Smooth muscle cell (in vitro differentiated cells): Measurements from ENCODE around the gene FAM174A. TPM values are rescaled to one million over a fixed set of nuclear protein-coding genes. Genes with fewer than 3 reads are reported as not detected.

Experiments used
- DNase-seq: peaks from one replicate; lab custom pipeline; 2025; ENCODE audit not compliant: unreplicated experiment; lab: John Stamatoyannopoulos, UW
- H2AFZ ChIP-seq: fragments of 200-600 bp; sonication (generic); 2 replicates; pipeline ENCODE4 v1.6.0; 2016; ENCODE audit warnings: antibody characterized with exemption, low read depth, mild to moderate bottlenecking
- H3F3A ChIP-seq: fragments of 200-600 bp; sonication (generic); 2 replicates; pipeline ENCODE4 v1.6.0; 2017; ENCODE audit warnings: antibody characterized with exemption, low read depth
- H3K27ac ChIP-seq: fragments of 200-600 bp; sonication (generic); 2 replicates; pipeline ENCODE4 v1.5.1; 2016; ENCODE audit warnings: low read depth, mild to moderate bottlenecking
- H3K27me3 ChIP-seq: fragments of 200-600 bp; sonication (generic); 2 replicates; pipeline ENCODE4 v1.6.1; 2016; ENCODE audit warnings: low read depth, mild to moderate bottlenecking
- H3K36me3 ChIP-seq: fragments of 200-600 bp; sonication (generic); 2 replicates; pipeline ENCODE4 v1.5.1; 2016; ENCODE audit warnings: low read depth
- H3K4me1 ChIP-seq: fragments of 200-600 bp; sonication (generic); 2 replicates; pipeline ENCODE4 v1.5.1; 2016; ENCODE audit warnings: low read depth
- H3K4me2 ChIP-seq: fragments of 200-600 bp; sonication (generic); 2 replicates; pipeline ENCODE4 v1.6.0; 2016; ENCODE audit warnings: mild to moderate bottlenecking
- H3K4me3 ChIP-seq: fragments of 200-600 bp; sonication (generic); 2 replicates; pipeline ENCODE4 v1.5.1; 2016; ENCODE audit warnings: mild to moderate bottlenecking
- H3K79me2 ChIP-seq: fragments of 200-600 bp; sonication (generic); 2 replicates; pipeline ENCODE4 v1.6.0; 2016; ENCODE audit warnings: low read depth, mild to moderate bottlenecking
- H3K9ac ChIP-seq: fragments of 200-600 bp; sonication (generic); 2 replicates; pipeline ENCODE4 v1.6.0; 2016; ENCODE audit warnings: low read depth
- H3K9me3 ChIP-seq: fragments of 200-600 bp; sonication (generic); replicated peaks from 2 replicates; pipeline ENCODE4 v1.5.1; 2016; ENCODE audit warnings: low read depth
- H4K20me1 ChIP-seq: fragments of 200-600 bp; sonication (generic); 2 replicates; pipeline ENCODE4 v1.6.0; 2016; ENCODE audit warnings: low read depth
- CTCF ChIP-seq: fragments of 200-600 bp; sonication (generic); IDR thresholded peaks from 2 replicates; pipeline ENCODE4 v1.5.1; 2017; ENCODE audit warnings: borderline replicate concordance, mild to moderate bottlenecking, antibody characterized with exemption; ENCODE audit not compliant: insufficient read depth, poor library complexity, severe bottlenecking
- WGBS: methylation state at CpG from one replicate; pipeline ENCODE4 v1.1.7; 2016; ENCODE audit warnings: low lambda C conversion rate; 5-methylcytosine and 5-hydroxymethylcytosine counted together
- polyA plus RNA-seq: library from polyadenylated mRNA; unstranded; fragments of >200 nt; fragmentation: Nextera tagmentation; extraction: Ambion mirVana; gene quantifications from 2 replicates; pipeline ENCODE4 v1.2.1, GENCODE V29; 2016
- total RNA-seq: library from RNA; depleted of rRNA; stranded (reverse); fragments of >200 nt; gene quantifications from 2 replicates; pipeline ENCODE4 v1.2.3, GENCODE V29; 2014

Gene FAM174A
- total and polyA plus RNA-seq, 2 experiments from 2014 or later: 30.2 to 31.9 TPM

GRCh38 chr5:100539519-100539918 is 4.3 kb downstream of the FAM174A start:
- H3K4me2 ChIP-seq: no peak overlapping the region

DNA sequence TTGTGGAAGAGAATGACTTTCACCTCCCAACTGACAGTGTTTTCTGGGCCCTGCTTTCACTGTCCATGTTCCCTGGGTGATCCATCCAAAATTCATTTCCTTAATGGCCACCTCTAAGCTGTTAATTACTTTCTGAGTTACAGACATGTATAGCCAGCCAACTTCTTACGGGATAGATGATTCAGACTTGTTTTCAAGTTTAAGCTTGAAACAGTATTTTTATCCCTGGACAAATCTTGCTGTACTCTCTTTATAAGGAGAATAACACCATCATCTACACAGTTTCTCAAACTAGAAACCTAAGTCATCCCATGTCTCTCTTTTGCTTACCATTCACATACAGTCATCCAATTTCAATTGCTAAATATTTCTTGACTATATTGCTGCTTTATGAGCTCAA is 6.9 kb downstream of the FAM174A start:
- Histone ChIP-seq H3K27me3 (no peaks in the 10 kb centered on the region), H3K9ac (no peak overlapping the region), H3K4me2 (no peak overlapping the region), H3F3A (no peaks in the 10 kb centered on the region), H3K4me1 (peaks cover 11% of the 10 kb centered on the region), H3K27ac (no peak overlapping the region), H3K36me3 (no peaks in the 10 kb centered on the region), H3K4me3 (no peak overlapping the region), H3K79me2 (peaks cover 43% of the 10 kb centered on the region), H3K9me3 (no peaks in the 10 kb centered on the region), H2AFZ (no peak overlapping the region), H4K20me1 (no peaks in the 10 kb centered on the region)
- DNase-seq: no peak
- no peak for TF ChIP-seq CTCF
- WGBS: 65% methylated on average over 1 of the region's 1 CpG

More at GRCh38 chr5:100539519-100539918, 4.3 kb downstream of the FAM174A start:
- Histone ChIP-seq H2AFZ (no peak overlapping the region), H3F3A (no peaks in the 10 kb centered on the region), H3K36me3 (no peaks in the 10 kb centered on the region), H3K27ac (no peak overlapping the region), H3K27me3 (no peaks in the 10 kb centered on the region), H3K4me3 (no peak overlapping the region), H3K79me2 (peaks cover 49% of the 10 kb centered on the region), H3K4me1 (peaks cover 24% of the 10 kb centered on the region), H3K9ac (no peak overlapping the region), H4K20me1 (peaks cover 8% of the 10 kb centered on the region), H3K9me3 (no peaks in the 10 kb centered on the region)
- whole genome bisulfite sequencing: 88% methylated on average over 3 of the region's 3 CpGs
- no peak for DNase-seq
- TF ChIP-seq CTCF: no peak

- Histone ChIP-seq H3K27me3 (no peaks in the 10 kb centered on the region), H3K27ac (no peak overlapping the region)
- WGBS: 97% methylated on average over 1 of the region's 1 CpG
These were observed 10.8 kb downstream of the FAM174A start for GRCh38 chr5:100546001-100546400.

More at GRCh38 chr5:100546001-100546400, 10.8 kb downstream of the FAM174A start:
- H4K20me1 ChIP-seq: peaks cover 6% of the 10 kb centered on the region
- H3K4me1 ChIP-seq: no peaks in the 10 kb centered on the region
- no peak overlapping the region for H2AFZ ChIP-seq
- no peaks in the 10 kb centered on the region for H3K36me3 ChIP-seq
- no peaks in the 10 kb centered on the region for H3F3A ChIP-seq
- no peak overlapping the region for H3K4me2 ChIP-seq
- no peak for TF ChIP-seq CTCF
- no peak overlapping the region for H3K9ac ChIP-seq
- DNase-seq: no peak
- H3K4me3 ChIP-seq: no peak overlapping the region
- peaks cover 12% of the 10 kb centered on the region for H3K79me2 ChIP-seq
- H3K9me3 ChIP-seq: no peaks in the 10 kb centered on the region
